Measurements from ENCODE around the gene CSPG4.

Gene CSPG4

DNA sequence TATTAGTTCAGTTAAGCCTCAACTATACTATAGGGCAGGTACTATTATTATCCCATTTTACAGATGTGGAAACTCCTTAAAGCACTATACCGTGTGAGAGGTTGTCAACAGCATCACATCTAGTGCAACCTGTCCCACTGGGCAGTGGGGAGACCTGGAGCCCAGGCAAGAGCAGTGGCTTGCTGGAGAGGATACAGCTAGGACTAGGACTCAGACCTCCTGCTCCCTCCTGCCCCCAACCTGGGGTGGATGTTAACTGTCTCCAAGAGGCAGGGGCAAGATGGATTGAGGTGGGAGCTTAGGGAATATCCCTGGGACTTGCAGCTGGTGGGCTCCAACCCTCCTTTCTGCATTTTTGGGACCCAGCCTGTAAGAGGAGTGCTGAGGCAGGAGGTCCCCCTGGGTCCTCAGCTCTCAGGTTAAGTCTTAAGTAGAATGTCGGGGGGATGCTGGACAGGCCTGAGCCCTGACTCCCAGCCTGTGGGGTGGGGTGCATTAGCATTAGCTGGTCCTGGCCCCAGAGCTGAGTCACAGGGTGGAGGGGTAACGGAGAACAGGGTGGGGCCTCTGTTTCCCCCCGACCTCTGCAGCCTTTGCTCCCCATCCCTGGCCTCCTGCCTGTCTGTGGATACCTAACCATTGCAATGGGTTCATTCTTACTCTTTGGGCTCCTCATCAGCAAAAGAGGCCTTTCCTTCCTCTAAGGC, 58.3 kb downstream of the CSPG4 start:
- no peak for TF ChIP-seq GATA1 (IDR thresholded peaks at IDR 0.05; ENCODE audit: low read depth, low read length)
- no peak for TF ChIP-seq POLR2A (IDR thresholded peaks at IDR 0.05; ENCODE audit: low read length)
- no peak for DNase-seq

DNA sequence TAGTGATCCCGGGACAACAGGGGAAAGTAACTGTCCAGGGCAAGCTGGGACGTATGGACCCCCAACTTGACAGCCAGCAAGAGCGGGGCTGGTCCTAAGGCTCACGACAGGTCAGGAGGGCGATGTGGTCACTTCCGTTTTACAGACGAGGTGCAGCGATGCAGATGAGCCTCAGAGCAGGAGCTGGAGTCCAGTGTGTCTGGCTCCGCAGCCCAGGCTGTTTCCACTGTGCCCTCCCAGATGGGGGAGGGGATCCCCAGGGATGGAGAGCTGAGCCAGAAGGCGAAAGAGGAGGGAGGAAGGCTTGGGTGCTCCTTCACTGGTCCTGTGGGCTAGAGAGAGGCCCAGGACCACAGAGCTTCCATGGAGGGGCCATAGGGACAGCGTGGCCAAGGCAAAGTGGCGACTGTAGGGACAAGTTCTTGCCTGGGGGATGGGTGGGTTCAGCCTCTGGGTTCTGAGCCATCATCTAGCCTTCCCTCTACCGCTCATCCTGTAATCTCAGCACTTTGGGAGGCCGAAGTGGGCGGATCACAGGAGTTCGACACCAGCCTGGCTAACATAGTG, 59.2 kb downstream of the CSPG4 start:
- no peak for TF ChIP-seq POLR2A (IDR thresholded peaks at IDR 0.05; ENCODE audit: low read length)
- TF ChIP-seq GATA1 (IDR thresholded peaks at IDR 0.05; ENCODE audit: low read depth, low read length): no peak

DNA sequence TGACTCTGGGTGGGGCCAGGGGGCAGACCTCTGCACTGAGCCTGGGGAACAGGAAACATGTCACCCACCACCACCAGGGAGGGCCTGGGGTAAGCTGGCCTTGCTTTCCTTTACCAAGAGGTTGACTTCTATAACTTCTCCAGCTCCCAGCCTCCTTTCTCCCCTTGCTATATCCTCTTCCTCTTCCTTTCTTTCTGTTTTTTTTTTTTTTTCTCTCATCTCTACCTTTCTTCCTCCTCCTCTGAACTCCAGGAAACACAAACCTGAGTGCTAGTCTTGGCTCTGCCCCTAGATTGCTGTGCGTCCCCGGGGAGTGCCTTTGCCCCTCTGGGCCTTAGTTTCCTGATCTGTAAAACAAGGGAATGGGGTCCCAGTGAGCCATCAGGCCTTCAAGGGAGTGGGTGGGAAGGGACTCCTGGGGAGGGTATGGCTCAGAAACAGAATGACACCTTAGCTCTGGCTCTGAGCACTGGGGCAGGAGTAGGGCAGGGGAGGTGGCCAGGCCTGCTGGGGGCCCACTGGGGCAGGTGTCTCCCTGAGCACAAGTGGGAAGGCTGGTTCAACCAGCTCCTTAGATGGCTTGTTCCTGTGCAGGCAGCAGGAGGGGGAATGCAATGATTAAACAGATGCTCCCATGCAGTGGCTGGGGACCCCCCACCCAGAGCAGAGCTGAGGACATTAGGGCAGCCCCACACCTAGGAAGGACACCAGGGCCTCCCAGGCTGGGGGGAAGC, 60.7 kb downstream of the CSPG4 start:
- no peak for DNase-seq
- TF ChIP-seq GATA1 (IDR thresholded peaks at IDR 0.05; ENCODE audit: low read depth, low read length) (no peak), POLR2A (IDR thresholded peaks at IDR 0.05; ENCODE audit: low read length) (no peak)

More for the DNA sequence above, 59.2 kb downstream of the CSPG4 start:
- no peak for DNase-seq

DNA sequence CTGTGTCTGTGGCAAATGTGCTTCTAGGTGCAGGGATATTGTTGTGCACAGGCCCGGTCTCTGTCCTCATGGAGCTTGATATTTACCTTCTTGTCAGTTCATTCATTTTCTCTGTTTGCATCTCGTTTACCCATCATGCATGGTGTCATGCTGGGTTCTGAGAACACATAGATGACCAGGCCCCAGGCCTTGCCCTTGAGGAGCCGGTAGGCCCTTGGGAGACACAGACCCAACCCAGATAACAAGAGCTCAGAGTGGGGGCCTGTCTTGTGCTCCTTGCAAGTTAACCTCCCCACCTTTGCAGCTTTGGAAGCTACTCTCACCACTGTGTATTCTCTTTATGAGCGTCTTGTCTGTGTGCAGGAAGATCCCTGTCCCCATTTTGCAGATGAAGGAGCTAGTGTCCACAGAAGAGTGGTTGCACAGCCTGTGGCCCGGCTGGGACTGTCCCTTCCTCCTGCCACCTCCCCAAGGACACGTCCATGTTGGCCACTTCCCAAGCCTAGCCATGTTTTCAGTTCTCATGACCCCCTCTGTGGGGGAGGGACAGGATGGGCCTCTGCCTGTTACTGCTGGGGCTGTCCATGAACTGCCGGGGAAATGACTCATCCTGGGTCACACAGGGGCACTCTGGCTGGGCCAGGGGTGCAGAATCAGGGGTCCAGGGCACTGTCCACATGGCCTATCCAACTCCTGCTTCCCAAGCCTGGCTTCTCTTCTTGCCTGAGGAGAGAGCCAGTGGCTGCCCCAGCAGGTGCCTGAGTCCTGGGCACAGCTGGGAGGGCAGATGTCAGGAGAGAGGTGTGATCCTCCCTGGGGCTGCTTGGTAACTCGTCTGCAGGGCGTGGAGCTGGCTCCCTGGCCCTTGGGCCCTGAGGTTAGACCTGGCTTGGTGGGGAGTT, 61.5 kb downstream of the CSPG4 start:
- no peak for TF ChIP-seq POLR2A (IDR thresholded peaks at IDR 0.05; ENCODE audit: low read length)
- DNase-seq: no peak

DNA sequence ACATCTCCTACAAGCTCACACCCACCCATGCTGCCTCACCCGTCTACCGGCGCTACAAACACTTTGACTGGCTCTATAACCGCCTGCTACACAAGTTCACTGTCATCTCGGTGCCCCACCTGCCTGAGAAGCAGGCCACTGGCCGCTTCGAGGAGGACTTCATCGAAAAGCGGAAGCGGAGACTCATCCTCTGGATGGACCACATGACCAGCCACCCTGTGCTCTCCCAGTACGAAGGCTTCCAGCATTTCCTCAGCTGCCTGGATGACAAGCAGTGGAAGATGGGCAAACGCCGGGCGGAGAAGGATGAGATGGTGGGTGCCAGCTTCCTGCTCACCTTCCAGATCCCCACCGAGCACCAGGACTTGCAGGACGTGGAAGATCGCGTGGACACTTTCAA, 62.8 kb downstream of the CSPG4 start:
- no peak for DNase-seq
- TF ChIP-seq GATA1 (IDR thresholded peaks at IDR 0.05; ENCODE audit: low read depth, low read length) (no peak), POLR2A (IDR thresholded peaks at IDR 0.05; ENCODE audit: low read length) (no peak)

DNA sequence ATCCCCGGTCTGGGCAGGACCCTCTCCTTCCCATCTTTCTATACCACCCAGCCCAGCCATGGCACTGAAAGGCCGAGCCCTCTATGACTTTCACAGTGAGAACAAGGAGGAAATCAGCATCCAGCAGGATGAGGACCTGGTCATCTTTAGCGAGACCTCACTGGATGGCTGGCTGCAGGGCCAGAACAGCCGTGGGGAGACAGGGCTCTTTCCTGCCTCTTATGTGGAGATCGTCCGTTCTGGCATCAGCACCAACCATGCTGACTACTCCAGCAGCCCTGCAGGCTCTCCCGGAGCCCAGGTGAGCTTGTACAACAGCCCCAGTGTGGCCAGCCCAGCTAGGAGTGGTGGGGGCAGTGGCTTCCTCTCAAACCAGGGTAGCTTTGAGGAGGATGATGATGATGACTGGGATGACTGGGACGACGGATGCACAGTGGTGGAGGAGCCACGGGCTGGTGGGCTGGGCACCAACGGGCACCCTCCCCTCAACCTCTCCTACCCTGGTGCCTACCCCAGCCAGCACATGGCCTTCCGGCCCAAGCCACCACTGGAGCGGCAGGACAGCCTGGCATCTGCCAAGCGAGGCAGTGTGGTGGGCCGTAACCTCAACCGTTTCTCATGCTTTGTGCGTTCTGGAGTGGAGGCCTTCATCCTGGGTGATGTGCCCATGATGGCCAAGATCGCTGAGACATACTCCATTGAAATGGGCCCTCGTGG, 63.4 kb downstream of the CSPG4 start:
- no peak for TF ChIP-seq POLR2A (IDR thresholded peaks at IDR 0.05; ENCODE audit: low read length)
- no peak for TF ChIP-seq GATA1 (IDR thresholded peaks at IDR 0.05; ENCODE audit: low read depth, low read length)
- no peak for DNase-seq

DNA sequence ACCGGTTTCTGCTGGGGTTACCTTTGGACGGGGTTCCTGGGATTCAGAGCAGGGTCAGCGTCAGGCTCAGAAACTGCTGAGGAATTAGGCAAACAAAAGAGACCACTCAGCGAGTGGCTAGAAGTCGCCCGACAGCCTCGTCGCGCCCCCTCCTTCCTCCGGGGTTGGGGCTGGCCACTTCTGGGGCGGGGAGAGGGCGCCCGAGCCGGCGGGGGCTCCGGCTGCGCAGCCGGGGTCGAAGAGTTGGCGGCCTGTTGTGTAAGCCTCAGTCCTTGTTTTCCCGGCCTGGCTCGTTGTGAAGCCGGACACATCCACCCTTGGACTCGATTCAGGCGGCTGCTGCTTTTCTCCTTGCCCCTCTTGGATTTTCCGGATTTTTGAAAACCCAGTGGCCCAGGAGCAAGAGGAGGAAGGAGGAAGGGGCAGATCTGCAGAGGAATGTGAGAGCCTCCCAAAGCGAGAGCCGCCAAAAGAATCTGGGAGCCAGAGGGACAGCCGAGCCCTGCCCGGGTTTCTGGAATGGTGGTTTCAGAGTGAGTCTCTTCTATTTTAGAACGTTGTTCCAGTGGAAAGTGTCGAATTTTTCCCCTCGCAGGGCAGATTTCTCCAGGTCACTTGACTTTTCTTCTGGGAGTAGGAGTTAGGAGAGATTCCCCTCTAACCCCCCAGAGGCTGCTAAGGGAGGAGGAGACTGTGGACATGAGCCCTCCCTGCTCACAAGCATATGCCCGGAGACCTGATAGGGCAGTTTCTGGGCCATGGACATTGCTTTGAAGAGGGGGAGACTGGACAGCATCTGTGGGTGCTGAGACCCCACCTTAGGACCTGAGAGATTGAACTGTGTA, 64.3 kb downstream of the CSPG4 start:
- no peak for TF ChIP-seq POLR2A (IDR thresholded peaks at IDR 0.05; ENCODE audit: low read length)
- TF ChIP-seq GATA1 (IDR thresholded peaks at IDR 0.05; ENCODE audit: low read depth, low read length): no peak
- no peak for DNase-seq

DNA sequence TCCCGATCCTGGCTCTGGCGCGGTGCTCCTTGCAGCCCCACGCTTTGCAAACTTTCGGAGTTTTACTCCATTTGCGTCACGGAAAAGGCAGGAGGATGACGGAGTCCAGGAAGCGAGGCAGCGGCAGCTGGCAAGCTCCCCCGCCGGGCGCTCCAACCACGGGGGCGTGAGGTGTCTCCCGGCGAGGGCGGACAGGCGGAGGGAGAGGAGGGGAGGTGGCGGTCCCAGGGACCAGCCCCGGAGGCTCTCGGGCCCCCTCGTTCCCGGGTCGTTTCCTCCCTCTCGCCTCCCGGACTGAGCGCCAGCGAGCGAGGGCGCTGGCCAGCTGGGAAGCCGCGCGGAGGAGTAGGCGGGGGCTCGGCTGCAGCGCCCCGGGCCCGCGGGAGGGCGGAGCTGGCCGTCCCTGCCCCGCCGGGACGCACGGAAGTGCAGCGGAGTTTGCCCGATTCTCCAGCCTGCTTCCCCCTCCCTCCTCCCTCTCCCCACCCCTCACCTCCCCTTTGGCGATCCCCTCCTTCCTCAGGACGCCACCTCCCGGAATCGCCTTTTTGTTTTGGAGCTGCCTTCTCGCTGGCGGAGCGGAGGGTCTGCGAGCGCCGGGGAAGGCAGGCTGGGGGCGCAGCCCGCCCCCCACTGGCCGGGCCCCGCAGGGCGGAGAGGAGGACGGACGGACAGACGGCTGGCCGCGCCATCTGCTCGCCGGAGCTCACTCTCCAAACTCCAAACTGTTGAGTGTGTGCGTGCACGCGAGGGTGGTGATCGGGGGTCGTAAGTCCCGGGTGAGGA, 65.1 kb downstream of the CSPG4 start, which contains the start of gene SNX33:
SNX33 (plus strand) TSS at position 543 of the 786 bp plus-strand sequence. CDS start 1,191 bp downstream, outside the sequence.
- TF ChIP-seq POLR2A (IDR thresholded peaks at IDR 0.05; ENCODE audit: low read length) (no peak), GATA1 (IDR thresholded peaks at IDR 0.05; ENCODE audit: low read depth, low read length) (no peak)
- peak; percentile 41 to 54 for DNase-seq

DNA sequence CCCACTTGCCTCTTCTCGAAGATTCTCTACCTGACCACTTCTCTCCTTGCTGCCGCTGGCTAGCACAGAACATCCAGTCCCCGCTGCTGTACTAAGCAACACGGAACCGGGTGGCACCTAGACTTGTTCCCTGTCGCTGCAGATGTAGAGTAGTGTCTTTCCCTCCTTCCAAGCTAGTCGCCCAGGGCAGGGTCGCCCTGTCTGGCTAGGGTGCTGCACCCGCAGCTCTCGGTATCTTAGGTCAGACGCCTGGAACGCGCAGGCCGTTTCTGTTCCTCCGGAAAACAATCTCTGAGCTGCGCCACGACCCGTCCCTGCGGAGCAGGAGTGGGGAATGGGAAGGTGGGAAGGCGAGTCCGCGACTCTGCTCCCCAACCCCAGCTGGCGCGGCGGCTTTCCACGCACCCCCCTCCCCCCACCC, 65.7 kb downstream of the CSPG4 start:
- TF ChIP-seq GATA1 (IDR thresholded peaks at IDR 0.05; ENCODE audit: low read depth, low read length): no peak
- TF ChIP-seq POLR2A (IDR thresholded peaks at IDR 0.05; ENCODE audit: low read length): no peak
- no peak for DNase-seq

DNA sequence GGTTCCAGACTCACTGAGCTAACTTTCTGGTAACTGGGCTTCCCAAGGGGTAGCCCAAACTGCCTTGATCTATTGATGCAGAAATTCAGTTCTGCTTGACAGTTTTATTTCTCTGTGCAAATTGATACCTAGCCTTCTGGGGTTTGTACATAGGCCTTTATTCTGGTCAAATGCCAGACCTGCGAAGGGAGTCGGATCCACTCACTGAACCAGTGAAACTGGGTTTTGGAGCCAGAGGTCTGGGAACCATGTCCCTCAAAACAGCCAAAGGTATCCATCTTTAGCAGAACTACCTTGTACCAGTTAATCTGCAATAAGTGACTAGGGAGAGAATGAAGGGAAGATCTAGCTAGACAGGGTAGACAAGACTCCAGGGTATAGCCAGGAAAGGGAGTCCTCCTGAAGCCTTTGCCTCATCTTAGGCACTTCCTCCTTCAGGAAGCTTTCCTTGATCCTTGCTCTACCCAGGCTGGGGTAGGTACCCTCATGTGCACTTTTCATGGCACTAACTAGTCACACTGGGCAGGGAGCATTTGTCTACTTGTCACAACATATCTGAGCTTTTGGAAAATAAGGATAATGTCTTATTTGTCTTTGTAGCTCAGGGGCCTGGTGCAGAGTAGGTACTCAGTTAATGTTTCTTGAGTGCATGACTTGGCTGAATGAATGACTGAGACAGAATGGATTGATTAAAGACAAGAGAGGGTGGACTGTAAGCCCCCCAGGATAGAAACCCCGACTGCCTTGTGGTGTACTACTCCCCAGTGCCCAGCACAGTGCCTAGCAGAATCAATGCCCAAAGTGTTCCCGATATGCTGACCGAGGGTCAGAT, 66.3 kb downstream of the CSPG4 start:
- TF ChIP-seq GATA1 (IDR thresholded peaks at IDR 0.05; ENCODE audit: low read depth, low read length): no peak
- no peak for TF ChIP-seq POLR2A (IDR thresholded peaks at IDR 0.05; ENCODE audit: low read length)
- no peak for DNase-seq

DNA sequence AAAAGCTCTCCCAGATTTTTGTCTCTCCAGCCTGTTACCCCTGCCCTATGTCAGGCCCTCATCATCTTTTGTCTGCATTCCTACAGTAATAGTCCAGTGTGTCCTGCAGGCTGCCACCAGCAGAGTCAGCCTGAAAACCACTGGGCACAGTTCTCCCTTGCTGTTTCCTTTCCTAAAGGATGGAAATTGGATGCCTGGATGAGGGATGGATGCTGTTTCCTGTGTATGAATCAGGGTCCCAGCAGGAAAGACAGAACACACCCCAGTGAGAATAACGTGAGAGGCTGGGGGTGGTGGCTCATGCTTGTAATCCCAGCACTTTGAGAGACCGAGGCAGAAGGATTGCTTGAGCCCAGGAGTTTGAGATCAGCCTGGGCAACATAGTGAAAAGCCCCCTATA, 68.3 kb downstream of the CSPG4 start:
- no peak for TF ChIP-seq POLR2A (IDR thresholded peaks at IDR 0.05; ENCODE audit: low read length)
- no peak for TF ChIP-seq GATA1 (IDR thresholded peaks at IDR 0.05; ENCODE audit: low read depth, low read length)
- DNase-seq: no peak

Data from erythroblast (primary cell).